ENCODE measurements around the gene FOLR3.

DNA sequence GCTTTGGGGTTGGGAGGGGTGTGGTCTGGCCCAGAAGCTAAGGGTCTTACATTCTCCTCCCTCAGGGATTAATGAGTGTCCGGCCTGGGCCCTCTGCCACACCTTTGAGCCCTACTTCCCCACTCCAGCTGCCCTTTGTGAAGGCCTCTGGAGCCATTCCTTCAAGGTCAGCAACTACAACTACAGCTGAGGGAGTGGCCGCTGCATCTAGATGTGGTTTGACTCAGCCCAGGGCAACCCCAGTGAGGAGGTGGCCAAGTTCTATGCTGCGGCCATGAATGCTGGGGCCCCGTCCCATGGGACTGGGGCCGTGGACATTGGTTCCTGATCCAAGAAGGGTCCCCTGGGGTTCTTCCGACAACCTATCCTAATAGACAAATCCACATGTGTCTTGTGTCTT is 42.1 kb downstream of the FOLR3 start:
- TF ChIP-seq EZH2 (IDR thresholded peaks at IDR 0.05; ENCODE audit: insufficient read depth, poor library complexity, severe bottlenecking) (no peak), EZH2phosphoT487 (IDR thresholded peaks at IDR 0.05; ENCODE audit: insufficient read depth, low read depth) (no peak)
